IPS-18a (cell line): ENCODE data around the gene TCF7L1.

Experiments
- H3K27ac ChIP-seq: one replicate; pipeline ENCODE4 v1.5.1; 2013; ENCODE audit warnings: low read length
- H3K27me3 ChIP-seq: one replicate; pipeline ENCODE4 v1.6.1; 2013; ENCODE audit warnings: mild to moderate bottlenecking, low read length; ENCODE audit not compliant: control insufficient read depth, insufficient read depth
- H3K36me3 ChIP-seq: one replicate; pipeline ENCODE4 v1.6.1; 2013; ENCODE audit warnings: low read depth, low read length; ENCODE audit not compliant: control insufficient read depth
- H3K4me1 ChIP-seq: one replicate; pipeline ENCODE4 v1.6.1; 2013; ENCODE audit warnings: low read depth, low read length; ENCODE audit not compliant: control insufficient read depth
- H3K4me3 ChIP-seq: one replicate; pipeline ENCODE4 v1.5.1; 2013; ENCODE audit warnings: low read length
- H3K9ac ChIP-seq: one replicate; pipeline ENCODE4 v1.6.1; 2013; ENCODE audit warnings: mild to moderate bottlenecking, low read length, moderate library complexity
- H3K9me3 ChIP-seq: one replicate; pipeline ENCODE4 v1.6.1; 2013; ENCODE audit warnings: low read depth, low read length; ENCODE audit not compliant: control insufficient read depth

TCF7L1 gene

GRCh38 chr2:85247610-85248009 lies 114.4 kb downstream of the TCF7L1 start:
- no peaks in the 10 kb centered on the region for H3K27me3 ChIP-seq
- H3K36me3 ChIP-seq: no peaks in the 10 kb centered on the region
- H3K9me3 ChIP-seq: no peaks in the 10 kb centered on the region
- H3K9ac ChIP-seq: no peak overlapping the region
- peaks cover 71% of the 10 kb centered on the region for H3K4me1 ChIP-seq
- H3K4me3 ChIP-seq: peak overlapping the region; percentile 38
- H3K27ac ChIP-seq: peak overlapping the region; percentile 40

DNA sequence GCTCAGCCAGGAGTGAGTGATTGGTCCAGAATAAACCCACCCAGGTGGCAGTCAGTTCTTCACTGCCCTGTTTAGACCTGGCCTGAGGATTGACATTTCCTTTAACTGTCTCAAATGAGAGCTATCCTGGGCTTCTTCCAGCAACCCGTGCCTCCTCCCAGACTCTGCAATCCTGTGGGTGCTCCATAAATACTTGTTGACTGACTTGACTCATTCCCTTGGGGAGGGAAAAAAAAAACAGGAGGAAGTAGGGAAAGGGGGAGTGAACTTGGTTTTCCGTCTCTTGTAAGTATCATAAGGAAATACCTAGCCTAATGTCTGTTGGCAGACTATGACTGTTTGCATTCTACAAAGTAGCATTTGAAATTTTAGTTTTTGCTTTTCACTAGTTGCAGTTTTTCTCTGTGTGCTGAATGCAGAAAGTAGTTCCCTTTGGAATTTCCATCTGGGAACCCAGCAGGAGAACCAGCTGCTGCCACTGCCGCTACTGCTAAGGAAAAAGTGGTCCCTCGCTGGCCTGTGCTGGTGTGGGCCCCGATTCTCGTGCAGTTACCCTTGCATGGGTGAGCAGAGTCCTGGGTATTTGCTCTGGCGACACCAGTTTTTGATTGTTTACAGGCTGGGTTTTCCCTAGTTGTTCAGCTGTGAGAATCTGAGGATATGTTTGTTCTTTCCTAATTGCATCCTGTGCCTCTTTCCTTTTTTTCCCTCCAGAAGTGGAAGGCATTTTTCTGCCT lies 115.7 kb downstream of the TCF7L1 start:
- no peak overlapping the region for H3K27ac ChIP-seq
- H3K36me3 ChIP-seq: no peaks in the 10 kb centered on the region
- no peaks in the 10 kb centered on the region for H3K27me3 ChIP-seq
- no peak overlapping the region for H3K4me3 ChIP-seq
- H3K9ac ChIP-seq: no peak overlapping the region
- no peaks in the 10 kb centered on the region for H3K9me3 ChIP-seq
- H3K4me1 ChIP-seq: peaks cover 73% of the 10 kb centered on the region

GRCh38 chr2:85250045-85250444 lies 116.9 kb downstream of the TCF7L1 start:
- Histone ChIP-seq H3K9ac (no peak overlapping the region), H3K27ac (no peak overlapping the region), H3K27me3 (no peaks in the 10 kb centered on the region), H3K36me3 (no peaks in the 10 kb centered on the region), H3K4me3 (no peak overlapping the region), H3K4me1 (peaks cover 84% of the 10 kb centered on the region), H3K9me3 (no peaks in the 10 kb centered on the region)

DNA sequence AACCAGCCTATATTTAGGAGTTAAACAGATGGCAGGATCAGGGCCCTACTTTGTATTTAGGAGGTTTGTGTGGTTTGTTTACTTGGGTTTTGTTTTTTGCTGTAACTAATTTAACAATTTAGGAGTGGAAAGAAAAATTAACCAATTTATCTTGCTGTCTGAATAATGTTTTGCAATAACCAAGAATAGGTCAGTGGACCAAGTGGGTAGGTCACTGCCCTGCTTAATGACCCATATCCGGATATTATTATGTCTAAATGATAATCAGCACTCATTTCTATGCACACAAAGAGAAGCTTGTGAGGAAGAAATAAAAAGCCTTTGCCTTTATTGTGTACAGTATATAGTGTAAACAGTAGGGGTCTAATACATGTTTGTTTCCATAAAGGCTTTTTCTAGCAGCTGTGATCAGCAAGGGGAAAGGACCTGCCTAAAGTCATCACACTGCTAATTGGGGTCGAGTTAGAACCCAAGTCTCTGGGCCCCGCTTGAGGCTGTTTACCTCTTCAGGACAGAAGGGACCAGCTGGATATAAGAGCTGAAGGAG lies 118.0 kb downstream of the TCF7L1 start:
- Histone ChIP-seq H3K27ac (no peak overlapping the region), H3K9ac (no peak overlapping the region), H3K36me3 (no peaks in the 10 kb centered on the region), H3K9me3 (no peaks in the 10 kb centered on the region), H3K27me3 (no peaks in the 10 kb centered on the region), H3K4me3 (no peak overlapping the region), H3K4me1 (peaks cover 89% of the 10 kb centered on the region)

DNA sequence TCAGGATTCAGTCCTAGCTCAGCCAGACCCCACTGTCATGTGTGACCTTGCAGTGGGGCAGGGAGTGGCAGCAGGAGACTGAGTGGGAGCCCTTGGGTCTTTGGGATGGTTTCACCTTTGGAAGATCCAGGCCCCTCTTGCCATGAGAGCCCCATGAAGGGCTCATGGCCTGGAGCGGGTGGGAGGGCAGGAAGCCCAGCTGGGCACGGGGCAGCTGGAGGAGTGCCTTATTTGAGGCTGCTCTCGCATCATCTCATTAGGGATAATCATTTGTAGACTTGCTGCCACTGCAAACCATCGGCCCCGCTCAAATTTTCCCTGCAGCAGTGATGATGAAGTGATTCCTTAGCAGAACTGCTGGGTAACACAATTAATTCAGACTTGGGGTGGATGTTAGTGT lies 120.7 kb downstream of the TCF7L1 start:
- H3K4me3 ChIP-seq: no peak overlapping the region
- H3K4me1 ChIP-seq: peaks cover 84% of the 10 kb centered on the region
- H3K27ac ChIP-seq: no peak overlapping the region
- H3K27me3 ChIP-seq: no peaks in the 10 kb centered on the region
- H3K36me3 ChIP-seq: no peaks in the 10 kb centered on the region
- no peaks in the 10 kb centered on the region for H3K9me3 ChIP-seq
- H3K9ac ChIP-seq: peak overlapping the region; percentile 6

DNA sequence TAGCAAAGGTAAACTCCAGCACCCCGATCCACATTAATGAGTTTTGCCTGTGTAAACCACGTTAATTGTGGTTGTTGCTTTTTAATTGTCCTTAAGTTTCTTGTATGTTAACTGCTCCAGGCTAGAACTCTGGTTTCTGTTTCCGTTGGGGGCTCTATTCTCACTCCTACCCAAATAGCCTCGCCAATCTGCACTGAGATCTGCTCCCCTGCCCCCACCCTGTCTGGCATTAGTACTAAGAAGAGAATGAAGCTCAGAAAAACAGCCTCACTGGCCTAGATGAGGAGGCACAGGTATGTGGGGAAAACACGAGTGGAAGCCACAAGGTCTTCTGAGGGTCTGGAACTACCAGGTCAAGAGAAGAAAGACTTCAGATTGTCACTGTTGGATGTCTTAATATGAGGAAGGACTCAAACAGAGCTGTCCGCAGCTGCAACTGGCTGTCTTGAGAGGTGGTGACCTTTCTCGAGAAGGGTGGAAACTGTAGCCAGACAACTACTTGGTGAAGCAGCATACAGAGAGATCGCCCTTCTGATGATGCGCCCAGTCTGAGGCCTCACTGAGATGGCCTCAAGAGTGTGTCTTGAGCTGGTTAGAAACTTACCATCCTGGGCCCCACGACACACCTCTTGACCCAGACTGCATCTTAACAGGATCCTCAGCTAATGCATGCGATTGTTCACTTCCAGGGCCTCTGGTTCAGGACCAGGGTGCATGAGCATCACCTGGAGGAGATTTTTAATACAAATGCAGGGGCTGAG lies 121.5 kb downstream of the TCF7L1 start:
- H3K4me1 ChIP-seq: peaks cover 84% of the 10 kb centered on the region
- H3K9ac ChIP-seq: peak overlapping the region; percentile 66
- no peaks in the 10 kb centered on the region for H3K36me3 ChIP-seq
- no peaks in the 10 kb centered on the region for H3K9me3 ChIP-seq
- H3K4me3 ChIP-seq: peak overlapping the region; percentile 46
- H3K27me3 ChIP-seq: no peaks in the 10 kb centered on the region
- H3K27ac ChIP-seq: peak overlapping the region; percentile 17

DNA sequence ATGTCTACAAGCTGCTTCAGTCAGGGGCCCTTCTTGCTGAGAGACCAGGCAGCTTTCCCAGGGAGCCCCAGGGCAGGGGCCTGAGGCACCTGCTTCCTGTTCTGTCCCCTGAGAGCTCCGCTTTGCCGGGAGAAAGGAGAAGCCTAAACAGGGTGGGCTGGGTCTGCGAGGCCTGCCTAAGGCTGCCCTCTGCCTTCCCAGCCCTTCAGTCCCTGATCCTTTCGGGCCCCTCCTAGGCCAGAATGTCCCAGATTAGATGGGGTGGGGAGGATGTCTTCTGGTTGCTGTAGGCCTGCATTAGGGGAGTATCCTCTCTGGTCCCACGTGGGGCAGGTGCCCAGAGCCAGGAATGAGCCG lies 122.2 kb downstream of the TCF7L1 start:
- H3K9ac ChIP-seq: peak overlapping the region; percentile 66
- H3K4me3 ChIP-seq: peak overlapping the region; percentile 46
- peaks cover 89% of the 10 kb centered on the region for H3K4me1 ChIP-seq
- no peaks in the 10 kb centered on the region for H3K9me3 ChIP-seq
- peak overlapping the region; percentile 80 for H3K27ac ChIP-seq
- H3K36me3 ChIP-seq: no peaks in the 10 kb centered on the region
- H3K27me3 ChIP-seq: no peaks in the 10 kb centered on the region

GRCh38 chr2:85255813-85256594 lies 122.8 kb downstream of the TCF7L1 start:
- Histone ChIP-seq H3K27ac (peak overlapping the region; percentile 80), H3K9me3 (no peaks in the 10 kb centered on the region), H3K4me3 (peak overlapping the region; percentile 46), H3K27me3 (no peaks in the 10 kb centered on the region), H3K9ac (peak overlapping the region; percentile 66), H3K4me1 (peaks cover 85% of the 10 kb centered on the region), H3K36me3 (no peaks in the 10 kb centered on the region)

DNA sequence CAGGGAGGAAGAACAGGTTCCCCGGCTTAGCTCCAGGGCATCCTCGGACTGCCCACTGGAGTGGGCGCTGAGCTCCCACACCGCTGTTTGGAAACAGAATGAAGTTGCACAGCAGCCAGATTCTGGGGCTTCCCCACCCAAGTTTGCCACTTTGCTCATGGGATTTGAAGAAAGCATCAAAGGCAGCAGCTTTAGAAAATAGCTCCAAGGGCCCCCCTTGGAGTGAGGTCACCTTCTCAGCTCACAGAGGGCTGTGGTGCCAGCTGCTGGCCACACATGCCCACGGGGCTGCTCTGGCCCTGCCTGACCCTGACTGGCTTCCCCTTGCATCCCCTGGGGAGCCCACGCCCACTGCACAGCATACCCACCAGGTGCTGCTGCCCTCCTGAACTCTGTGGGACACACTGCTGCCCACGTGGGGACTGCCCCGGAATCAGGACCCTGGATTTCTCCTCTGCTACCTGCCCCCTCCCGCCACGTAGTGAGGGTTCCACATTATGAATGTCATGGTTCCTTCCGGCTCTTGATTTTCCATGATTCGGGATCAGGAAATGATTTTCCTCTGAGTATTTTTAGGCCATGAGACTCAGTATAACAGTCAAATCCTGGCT lies 124.3 kb downstream of the TCF7L1 start:
- no peaks in the 10 kb centered on the region for H3K9me3 ChIP-seq

DNA sequence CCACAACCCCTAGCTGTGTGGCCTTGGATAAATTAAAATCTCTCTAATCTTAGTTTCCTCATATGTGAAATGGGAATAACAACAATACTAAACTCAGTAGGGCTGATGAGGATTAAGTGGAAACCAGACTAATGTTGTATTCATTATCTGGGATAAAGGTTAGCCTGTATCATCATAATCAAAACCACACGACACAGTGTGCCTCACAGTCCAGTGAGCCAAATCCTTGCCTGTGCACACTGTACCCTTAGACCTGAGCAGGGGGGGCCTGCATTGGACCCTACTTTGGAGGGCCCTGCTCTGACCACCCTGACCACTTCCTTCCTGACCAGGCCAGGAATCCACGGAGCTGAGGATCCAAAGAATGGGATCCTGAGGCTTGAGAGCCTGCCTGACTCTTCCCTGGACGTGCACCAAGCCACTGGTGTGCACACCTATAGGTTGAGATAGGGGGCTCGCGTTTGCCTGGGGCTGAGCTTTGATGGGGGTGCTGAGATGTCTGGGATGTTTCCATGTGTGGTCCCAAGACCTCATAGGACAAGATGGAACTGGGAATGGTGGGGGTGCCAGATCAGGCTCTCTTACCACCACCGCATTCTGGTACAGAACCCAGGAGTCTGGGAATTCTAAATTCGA lies 124.9 kb downstream of the TCF7L1 start:
- Histone ChIP-seq H3K27ac (no peak overlapping the region), H3K27me3 (no peaks in the 10 kb centered on the region)

More for the DNA sequence above, 124.3 kb downstream of the TCF7L1 start:
- H3K9ac ChIP-seq: no peak overlapping the region
- H3K27ac ChIP-seq: no peak overlapping the region
- H3K36me3 ChIP-seq: no peaks in the 10 kb centered on the region
- H3K27me3 ChIP-seq: no peaks in the 10 kb centered on the region
- H3K4me1 ChIP-seq: peaks cover 70% of the 10 kb centered on the region
- no peak overlapping the region for H3K4me3 ChIP-seq

More for the DNA sequence above, 124.9 kb downstream of the TCF7L1 start:
- Histone ChIP-seq H3K4me3 (no peak overlapping the region), H3K9ac (no peak overlapping the region), H3K4me1 (peaks cover 70% of the 10 kb centered on the region), H3K9me3 (no peaks in the 10 kb centered on the region), H3K36me3 (no peaks in the 10 kb centered on the region)
